Osteoblast (primary cell): Measurements from ENCODE around the gene BCCIP. TPM values are rescaled to one million over a fixed set of nuclear protein-coding genes. Genes with fewer than 3 reads are reported as not detected.

Experiments
- DNase-seq: peaks from one replicate; pipeline ENCODE4 v3.0.0; 2011; ENCODE audit warnings: low spot score, mixed read lengths; ENCODE audit not compliant: insufficient read length; ENCODE audit errors: missing footprints
- H2AFZ ChIP-seq: 2 replicates; pipeline ENCODE4 v1.6.0; 2011; ENCODE audit warnings: mild to moderate bottlenecking, low read length
- H3K27ac ChIP-seq: 2 replicates; pipeline ENCODE4 v1.5.1; 2011; ENCODE audit warnings: mild to moderate bottlenecking, low read depth, low read length, moderate library complexity
- H3K27me3 ChIP-seq: 2 replicates; pipeline ENCODE4 v1.6.0; 2012; ENCODE audit warnings: mild to moderate bottlenecking, control low read depth, inconsistent platforms, low read length, moderate library complexity; ENCODE audit not compliant: insufficient read depth
- H3K36me3 ChIP-seq: 2 replicates; pipeline ENCODE4 v1.5.1; 2011; ENCODE audit warnings: mild to moderate bottlenecking, low read length, control low read depth, moderate library complexity; ENCODE audit not compliant: insufficient read depth
- H3K4me1 ChIP-seq: 2 replicates; pipeline ENCODE4 v1.5.1; 2011; ENCODE audit warnings: mild to moderate bottlenecking, low read length, control low read depth, moderate library complexity; ENCODE audit not compliant: insufficient read depth
- H3K4me2 ChIP-seq: 2 replicates; pipeline ENCODE4 v1.6.0; 2011; ENCODE audit warnings: mild to moderate bottlenecking, low read length; ENCODE audit not compliant: insufficient read depth
- H3K4me3 ChIP-seq: fragments of 200-600 bp; sonication (generic); 3 replicates; pipeline ENCODE4 v1.5.1; 2012; ENCODE audit warnings: mild to moderate bottlenecking, low read length, inconsistent platforms; ENCODE audit not compliant: insufficient read depth
- H3K79me2 ChIP-seq: 2 replicates; pipeline ENCODE4 v1.6.0; 2012; ENCODE audit warnings: mild to moderate bottlenecking, low read length, control low read depth, inconsistent platforms; ENCODE audit not compliant: insufficient read depth
- H3K9me3 ChIP-seq: 2 replicates; pipeline ENCODE4 v1.5.1; 2011; ENCODE audit warnings: low read depth, low read length, control low read depth
- H4K20me1 ChIP-seq: 2 replicates; pipeline ENCODE4 v1.6.0; 2012; ENCODE audit warnings: mild to moderate bottlenecking, low read length, control low read depth; ENCODE audit not compliant: insufficient read depth
- CTCF ChIP-seq: IDR thresholded peaks from 2 replicates; pipeline ENCODE4 v1.5.1; 2011; ENCODE audit warnings: mild to moderate bottlenecking, low read depth, low read length, moderate library complexity; ENCODE audit errors: extremely low read depth
- total RNA-seq: library from RNA; depleted of rRNA; stranded (reverse); fragments of >200 nt; gene quantifications from 2 replicates; pipeline ENCODE4 v1.2.3, GENCODE V29; 2012

The BCCIP gene
- total RNA-seq, 1 donor = 26.8 TPM

- no peak overlapping the region for H3K27ac ChIP-seq
- no peak overlapping the region for H3K4me2 ChIP-seq
- no peak for DNase-seq
- no peak overlapping the region for H2AFZ ChIP-seq
- no peaks in the 10 kb centered on the region for H4K20me1 ChIP-seq
- H3K9me3 ChIP-seq = no peaks in the 10 kb centered on the region
- H3K36me3 ChIP-seq = peaks cover 38% of the 10 kb centered on the region
- H3K79me2 ChIP-seq = no peaks in the 10 kb centered on the region
- no peak for TF ChIP-seq CTCF
- H3K27me3 ChIP-seq = no peaks in the 10 kb centered on the region
- H3K4me3 ChIP-seq = no peak overlapping the region
- H3K4me1 ChIP-seq = no peaks in the 10 kb centered on the region
Measured at GRCh38 chr10:125795128-125795527, 28.2 kb upstream of the BCCIP start.

- TF ChIP-seq CTCF = no peak
- DNase-seq = no peak
- no peak overlapping the region for H2AFZ ChIP-seq
- H3K9me3 ChIP-seq = no peaks in the 10 kb centered on the region
- H3K27ac ChIP-seq = no peak overlapping the region
- H3K4me2 ChIP-seq = no peak overlapping the region
- no peaks in the 10 kb centered on the region for H4K20me1 ChIP-seq
- no peaks in the 10 kb centered on the region for H3K79me2 ChIP-seq
- no peak overlapping the region for H3K4me3 ChIP-seq
- no peaks in the 10 kb centered on the region for H3K27me3 ChIP-seq
- no peaks in the 10 kb centered on the region for H3K4me1 ChIP-seq
- peaks cover 38% of the 10 kb centered on the region for H3K36me3 ChIP-seq
Measured at GRCh38 chr10:125795637-125796190, 27.6 kb upstream of the BCCIP start.

- H3K27ac ChIP-seq = no peak overlapping the region
- H4K20me1 ChIP-seq = no peaks in the 10 kb centered on the region
- no peak overlapping the region for H3K4me2 ChIP-seq
- peaks cover 38% of the 10 kb centered on the region for H3K36me3 ChIP-seq
- H3K27me3 ChIP-seq = no peaks in the 10 kb centered on the region
- no peaks in the 10 kb centered on the region for H3K4me1 ChIP-seq
- no peaks in the 10 kb centered on the region for H3K79me2 ChIP-seq
- H2AFZ ChIP-seq = no peak overlapping the region
- no peaks in the 10 kb centered on the region for H3K9me3 ChIP-seq
- TF ChIP-seq CTCF = no peak
- H3K4me3 ChIP-seq = no peak overlapping the region
- DNase-seq = no peak
Measured at GRCh38 chr10:125797424-125797823, 25.9 kb upstream of the BCCIP start.

GRCh38 chr10:125797994-125798662, 25.2 kb upstream of the BCCIP start:
- H2AFZ ChIP-seq = no peak overlapping the region
- no peaks in the 10 kb centered on the region for H3K79me2 ChIP-seq
- no peak overlapping the region for H3K4me2 ChIP-seq
- no peak for DNase-seq
- no peaks in the 10 kb centered on the region for H3K27me3 ChIP-seq
- no peaks in the 10 kb centered on the region for H3K9me3 ChIP-seq
- H3K36me3 ChIP-seq = peaks cover 37% of the 10 kb centered on the region
- H3K27ac ChIP-seq = no peak overlapping the region
- H3K4me3 ChIP-seq = no peak overlapping the region
- no peaks in the 10 kb centered on the region for H3K4me1 ChIP-seq
- no peaks in the 10 kb centered on the region for H4K20me1 ChIP-seq
- TF ChIP-seq CTCF = no peak
